ENCODE measurements around the gene ITSN2.
"Not testable (repeated sequence)": the region's sequence is repeated elsewhere in the genome, so short reads cannot be mapped to it uniquely, and the experiment has no call there.

The ITSN2 gene

GRCh38 chr2:24365051-24365450 lies 4.7 kb upstream of the ITSN2 start:
- H3K4me3 ChIP-seq (ENCODE audit: control insufficient read depth, low read depth, low read length) = no peak overlapping the region
- peak; percentile 10 for DNase-seq (ENCODE audit: low read depth)
- TF ChIP-seq, protein P1, sequence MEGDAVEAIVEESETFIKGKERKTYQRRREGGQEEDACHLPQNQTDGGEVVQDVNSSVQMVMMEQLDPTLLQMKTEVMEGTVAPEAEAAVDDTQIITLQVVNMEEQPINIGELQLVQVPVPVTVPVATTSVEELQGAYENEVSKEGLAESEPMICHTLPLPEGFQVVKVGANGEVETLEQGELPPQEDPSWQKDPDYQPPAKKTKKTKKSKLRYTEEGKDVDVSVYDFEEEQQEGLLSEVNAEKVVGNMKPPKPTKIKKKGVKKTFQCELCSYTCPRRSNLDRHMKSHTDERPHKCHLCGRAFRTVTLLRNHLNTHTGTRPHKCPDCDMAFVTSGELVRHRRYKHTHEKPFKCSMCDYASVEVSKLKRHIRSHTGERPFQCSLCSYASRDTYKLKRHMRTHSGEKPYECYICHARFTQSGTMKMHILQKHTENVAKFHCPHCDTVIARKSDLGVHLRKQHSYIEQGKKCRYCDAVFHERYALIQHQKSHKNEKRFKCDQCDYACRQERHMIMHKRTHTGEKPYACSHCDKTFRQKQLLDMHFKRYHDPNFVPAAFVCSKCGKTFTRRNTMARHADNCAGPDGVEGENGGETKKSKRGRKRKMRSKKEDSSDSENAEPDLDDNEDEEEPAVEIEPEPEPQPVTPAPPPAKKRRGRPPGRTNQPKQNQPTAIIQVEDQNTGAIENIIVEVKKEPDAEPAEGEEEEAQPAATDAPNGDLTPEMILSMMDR (conservative IDR thresholded peaks at IDR 0.05; ENCODE audit: control insufficient read depth, insufficient read depth, low read depth, low read length) = no peak

DNA sequence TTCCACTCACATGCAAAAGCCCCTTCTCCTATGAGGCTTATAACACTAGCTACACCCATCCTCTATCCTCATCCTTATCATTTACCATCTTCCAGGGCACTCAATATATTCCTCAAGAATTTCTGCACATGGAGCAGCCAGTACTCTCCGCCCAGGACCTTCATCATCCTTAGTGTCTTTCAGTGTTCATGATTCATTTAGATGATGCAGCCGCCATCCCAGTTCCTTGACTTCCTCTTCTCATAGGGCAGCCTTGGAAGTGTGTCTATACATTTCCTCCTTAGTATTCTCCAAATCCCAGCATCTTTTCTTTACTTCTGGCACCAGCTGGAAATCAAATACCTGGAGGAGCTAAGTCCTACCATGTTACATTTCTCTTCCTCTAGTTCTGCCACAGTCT lies 3.0 kb upstream of the ITSN2 start:
- DNase-seq (ENCODE audit: low read depth) = no peak
- TF ChIP-seq, protein P1 (conservative IDR thresholded peaks at IDR 0.05; ENCODE audit: control insufficient read depth, insufficient read depth, low read depth, low read length) = no peak
- no peak overlapping the region for H3K4me3 ChIP-seq (ENCODE audit: control insufficient read depth, low read depth, low read length)

DNA sequence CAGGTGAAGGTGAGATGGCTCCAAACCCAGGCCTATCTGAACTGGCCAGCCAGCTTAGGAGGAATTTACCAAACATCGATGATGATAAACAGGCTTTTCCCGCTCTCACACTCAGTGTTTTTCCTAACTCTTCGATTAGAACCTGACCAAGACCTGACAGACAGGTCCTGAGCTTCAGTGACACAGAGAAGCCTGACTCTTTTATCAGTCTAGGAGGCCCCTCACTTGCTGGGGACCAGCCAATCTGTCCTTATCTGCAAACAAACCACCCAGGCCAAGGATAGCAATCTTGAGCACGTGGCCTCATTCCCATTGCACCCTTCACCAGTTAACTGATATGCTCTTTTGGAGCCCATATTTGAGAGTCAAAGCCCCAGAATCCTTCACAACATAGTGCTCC lies 1.9 kb upstream of the ITSN2 start:
- TF ChIP-seq, protein P1 (conservative IDR thresholded peaks at IDR 0.05; ENCODE audit: control insufficient read depth, insufficient read depth, low read depth, low read length) = no peak
- DNase-seq (ENCODE audit: low read depth) = no peak

GRCh38 chr2:24360963-24361330 lies 611 bp upstream of the ITSN2 start:
- DNase-seq (ENCODE audit: low read depth) = no peak

More for the DNA sequence above, 1.9 kb upstream of the ITSN2 start:
- H3K4me3 ChIP-seq (ENCODE audit: control insufficient read depth, low read depth, low read length) = no peak overlapping the region

DNA sequence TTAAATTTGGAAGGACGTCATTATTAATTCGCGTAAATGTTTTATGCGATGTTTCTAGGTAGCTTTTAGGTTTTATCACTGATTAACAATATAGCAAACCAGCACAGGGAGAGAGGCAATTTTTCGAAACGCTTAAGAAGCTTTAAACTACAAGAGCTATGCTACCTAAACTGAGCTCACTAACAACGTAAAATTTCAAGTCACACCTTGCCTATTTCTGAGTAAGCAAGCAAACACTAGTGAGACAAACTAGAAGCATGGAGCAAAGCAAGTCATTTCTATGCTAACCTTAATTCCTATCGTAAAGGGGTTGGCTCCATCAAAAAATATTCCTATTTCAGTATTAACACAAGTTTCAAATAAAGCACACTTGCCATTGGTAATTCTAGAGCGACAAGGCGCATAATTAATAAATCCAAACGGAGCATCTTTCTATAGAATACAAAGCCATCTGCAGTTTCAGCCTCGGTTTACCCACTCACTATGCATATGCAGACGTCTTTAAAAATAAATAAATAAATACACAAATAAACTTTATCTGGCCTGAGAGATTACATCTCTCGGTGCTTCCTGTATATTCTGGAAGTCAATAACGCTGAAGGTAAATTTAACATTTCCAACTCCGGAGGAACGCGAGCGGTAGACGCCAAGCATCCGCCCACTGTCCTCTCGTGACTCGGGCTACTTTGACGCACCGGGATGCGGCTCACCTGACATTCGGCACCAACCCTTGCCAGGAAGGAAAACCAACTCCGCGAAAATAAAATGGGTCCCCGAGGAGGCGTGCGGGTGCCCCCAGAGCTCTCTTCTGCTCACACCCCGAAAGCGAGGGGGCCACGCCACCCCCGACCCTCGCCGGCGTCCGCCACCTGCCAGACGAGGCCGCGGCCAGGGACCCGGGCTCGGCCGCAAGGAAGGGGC lies 947 bp downstream of the ITSN2 start:
- peak overlapping the region; percentile 66 for H3K4me3 ChIP-seq (ENCODE audit: control insufficient read depth, low read depth, low read length)
- TF ChIP-seq, protein P1 (conservative IDR thresholded peaks at IDR 0.05; ENCODE audit: control insufficient read depth, insufficient read depth, low read depth, low read length) = no peak
- DNase-seq (ENCODE audit: low read depth) = peak; percentile 25

More at GRCh38 chr2:24360963-24361330, 611 bp upstream of the ITSN2 start:
- TF ChIP-seq, protein P1 (conservative IDR thresholded peaks at IDR 0.05; ENCODE audit: control insufficient read depth, insufficient read depth, low read depth, low read length) = no peak
- H3K4me3 ChIP-seq (ENCODE audit: control insufficient read depth, low read depth, low read length) = peak overlapping the region; percentile 66

- not testable (repeated sequence) for H3K4me3 ChIP-seq (ENCODE audit: control insufficient read depth, low read depth, low read length)
Measured at GRCh38 chr2:24357767-24358166, 2.6 kb downstream of the ITSN2 start.

GRCh38 chr2:24357115-24357514 lies 3.2 kb downstream of the ITSN2 start:
- H3K4me3 ChIP-seq (ENCODE audit: control insufficient read depth, low read depth, low read length); DNase-seq (ENCODE audit: low read depth): not testable (repeated sequence)

More at GRCh38 chr2:24357767-24358166, 2.6 kb downstream of the ITSN2 start:
- not testable (repeated sequence) for DNase-seq (ENCODE audit: low read depth)

Measured in fibroblast of mammary gland (primary cell).